ENCODE measurements around the gene TIGAR.

Gene TIGAR, protein sequence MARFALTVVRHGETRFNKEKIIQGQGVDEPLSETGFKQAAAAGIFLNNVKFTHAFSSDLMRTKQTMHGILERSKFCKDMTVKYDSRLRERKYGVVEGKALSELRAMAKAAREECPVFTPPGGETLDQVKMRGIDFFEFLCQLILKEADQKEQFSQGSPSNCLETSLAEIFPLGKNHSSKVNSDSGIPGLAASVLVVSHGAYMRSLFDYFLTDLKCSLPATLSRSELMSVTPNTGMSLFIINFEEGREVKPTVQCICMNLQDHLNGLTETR

DNA sequence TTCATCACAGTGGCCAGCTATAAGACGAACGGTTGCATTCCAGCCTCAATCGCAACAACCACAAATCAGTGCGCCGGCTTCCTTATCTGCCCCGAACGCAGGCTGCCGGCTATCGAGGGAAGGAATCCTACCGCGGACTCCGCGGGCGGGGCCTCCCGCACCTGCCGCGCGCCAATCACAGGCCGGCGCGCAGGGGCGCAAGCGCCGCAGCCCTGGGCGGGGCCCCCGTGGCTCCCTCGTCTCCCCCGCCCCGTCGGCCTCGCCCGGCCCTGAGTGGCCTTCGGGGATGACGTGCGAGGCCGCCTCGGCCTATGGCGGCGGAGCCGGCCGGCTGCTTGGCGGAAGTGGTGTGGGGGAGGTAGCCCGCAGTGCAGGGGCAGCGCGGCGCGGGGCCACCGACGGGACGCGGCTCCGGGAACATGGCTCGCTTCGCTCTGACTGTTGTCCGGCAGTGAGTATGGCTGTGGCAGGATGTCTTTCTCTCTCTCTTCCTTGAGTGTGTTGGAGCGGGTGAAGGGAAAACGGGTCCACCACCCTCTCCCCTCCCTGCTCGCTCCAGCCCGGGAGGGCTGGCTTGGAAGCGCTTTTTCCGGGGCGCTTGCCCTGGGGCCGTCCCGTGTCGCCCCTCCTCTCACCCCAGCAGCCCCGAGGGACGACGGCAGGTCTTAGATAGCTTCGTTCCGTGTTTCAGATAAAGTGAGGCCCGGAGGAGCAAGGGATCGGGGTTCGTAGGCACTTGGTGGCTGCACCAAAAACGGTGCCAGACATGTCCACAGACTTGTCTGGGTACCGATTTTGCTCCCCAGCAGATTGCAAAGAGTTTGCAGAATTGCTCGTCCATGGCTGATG, at the start of gene TIGAR:
TIGAR (plus strand) TSS at position 361 of the 849 bp plus-strand sequence; CDS start at position 420, 59 bp downstream.
- peak; percentile 92 for DNase-seq

- peak; percentile 92 for DNase-seq
Measured at GRCh38 chr12:4271717-4272423, 49.1 kb upstream of the TIGAR start.

- DNase-seq: peak; percentile 63
Measured at GRCh38 chr12:4272424-4273272, 48.4 kb upstream of the TIGAR start.

- no peak for DNase-seq
Measured at GRCh38 chr12:4273273-4273651, 47.8 kb upstream of the TIGAR start.

DNA sequence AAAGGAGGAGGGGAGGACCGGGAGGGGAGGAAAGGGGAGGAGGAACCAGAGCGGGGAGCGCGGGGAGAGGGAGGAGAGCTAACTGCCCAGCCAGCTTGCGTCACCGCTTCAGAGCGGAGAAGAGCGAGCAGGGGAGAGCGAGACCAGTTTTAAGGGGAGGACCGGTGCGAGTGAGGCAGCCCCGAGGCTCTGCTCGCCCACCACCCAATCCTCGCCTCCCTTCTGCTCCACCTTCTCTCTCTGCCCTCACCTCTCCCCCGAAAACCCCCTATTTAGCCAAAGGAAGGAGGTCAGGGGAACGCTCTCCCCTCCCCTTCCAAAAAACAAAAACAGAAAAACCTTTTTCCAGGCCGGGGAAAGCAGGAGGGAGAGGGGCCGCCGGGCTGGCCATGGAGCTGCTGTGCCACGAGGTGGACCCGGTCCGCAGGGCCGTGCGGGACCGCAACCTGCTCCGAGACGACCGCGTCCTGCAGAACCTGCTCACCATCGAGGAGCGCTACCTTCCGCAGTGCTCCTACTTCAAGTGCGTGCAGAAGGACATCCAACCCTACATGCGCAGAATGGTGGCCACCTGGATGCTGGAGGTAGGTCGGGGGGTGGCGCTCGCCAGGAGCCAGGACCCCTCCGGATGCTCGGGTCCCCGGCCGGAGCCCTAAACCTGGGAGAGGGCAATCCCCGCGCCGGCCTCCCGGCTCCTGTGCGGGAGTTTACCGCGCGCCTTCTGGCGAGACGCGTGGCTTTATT, 47.2 kb upstream of the TIGAR start, which contains the start of gene CCND2:
CCND2 (plus strand) TSS at position 111 of the 744 bp plus-strand sequence; CDS start at position 390, 279 bp downstream.
- peak; percentile 79 for DNase-seq

DNA sequence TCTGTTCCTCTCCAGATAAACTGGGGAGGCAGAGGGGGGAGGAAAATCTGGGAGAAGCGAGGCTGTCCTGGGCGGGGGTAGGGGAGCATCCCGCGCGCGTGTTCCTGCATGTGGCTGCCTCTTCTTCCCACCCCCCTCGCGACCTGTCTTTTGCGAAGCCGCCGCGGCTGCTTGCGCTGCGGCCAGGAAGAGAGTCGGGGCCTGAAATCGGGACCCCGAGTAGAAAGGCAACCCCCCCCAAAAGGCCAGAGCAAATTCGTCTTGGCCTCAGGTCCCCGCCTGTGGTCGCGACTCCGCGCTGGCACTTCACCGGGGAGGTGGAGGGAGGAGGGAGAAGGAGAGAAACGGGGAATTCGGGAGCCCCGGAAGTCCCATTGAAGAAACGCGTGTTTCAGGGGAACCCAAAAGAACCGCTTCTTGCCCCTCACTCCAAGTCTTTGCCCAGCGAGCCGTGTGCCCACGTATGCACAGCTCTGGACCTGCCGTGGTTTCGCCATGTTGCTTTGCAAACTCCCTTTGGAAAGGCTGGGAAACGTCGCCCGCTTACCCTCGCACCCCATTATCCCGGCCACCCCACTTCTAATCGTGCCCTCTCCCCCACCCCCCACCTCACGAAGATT, 46.5 kb upstream of the TIGAR start:
- peak; percentile 53 for DNase-seq

DNA sequence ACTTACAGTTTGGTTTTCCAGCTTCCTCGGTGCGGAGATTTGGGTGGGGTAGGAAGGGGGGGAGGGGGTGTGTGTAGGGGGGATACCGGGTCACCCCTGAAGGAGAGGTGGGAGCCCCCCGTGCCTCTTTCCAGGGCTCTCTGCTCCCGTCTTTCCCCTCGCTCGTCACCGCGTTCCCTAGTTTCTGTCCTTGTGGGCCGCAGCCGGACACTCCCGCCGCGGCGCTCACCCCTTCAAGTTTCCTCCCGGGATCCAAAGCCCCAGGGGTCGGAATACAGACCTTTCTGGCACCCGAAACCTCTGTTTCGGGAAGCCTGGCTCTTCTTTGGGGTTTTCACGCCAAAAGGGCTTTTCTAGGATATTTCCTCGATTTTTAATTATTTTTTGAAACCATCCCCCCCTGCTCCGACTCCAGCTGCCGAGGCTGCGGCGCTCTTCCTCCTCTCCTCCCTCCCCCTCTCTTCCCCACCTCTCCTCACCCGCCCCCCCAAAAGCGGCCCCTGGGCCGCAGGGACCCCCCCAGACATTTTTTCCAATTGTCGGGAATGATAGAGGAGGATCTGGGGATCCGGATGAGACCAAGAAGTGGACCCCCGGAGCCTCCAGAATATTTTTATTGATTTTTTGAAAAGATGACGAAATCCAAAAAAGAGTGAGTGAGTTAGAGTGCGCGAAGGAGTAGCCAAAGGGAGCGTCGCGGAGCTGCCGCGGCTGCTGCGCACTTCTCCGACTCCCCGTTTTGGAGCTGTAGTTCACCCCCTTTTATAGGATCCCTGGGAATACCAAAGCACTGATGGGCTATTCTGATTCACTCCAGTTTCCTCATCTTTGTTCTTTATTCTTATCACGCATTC, 45.8 kb upstream of the TIGAR start:
- peak; percentile 28 for DNase-seq

DNA sequence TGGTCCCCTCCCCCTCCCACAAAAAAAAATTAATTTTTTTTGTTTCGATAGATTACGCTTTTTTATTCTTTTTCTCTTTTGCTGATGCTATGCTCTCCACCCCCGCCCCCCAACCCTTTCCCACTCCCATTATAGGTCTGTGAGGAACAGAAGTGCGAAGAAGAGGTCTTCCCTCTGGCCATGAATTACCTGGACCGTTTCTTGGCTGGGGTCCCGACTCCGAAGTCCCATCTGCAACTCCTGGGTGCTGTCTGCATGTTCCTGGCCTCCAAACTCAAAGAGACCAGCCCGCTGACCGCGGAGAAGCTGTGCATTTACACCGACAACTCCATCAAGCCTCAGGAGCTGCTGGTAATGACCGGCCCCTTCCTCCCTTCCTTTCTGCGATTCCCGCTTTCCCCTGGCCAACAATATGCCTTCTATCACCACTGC, 45.1 kb upstream of the TIGAR start:
- no peak for DNase-seq

DNA sequence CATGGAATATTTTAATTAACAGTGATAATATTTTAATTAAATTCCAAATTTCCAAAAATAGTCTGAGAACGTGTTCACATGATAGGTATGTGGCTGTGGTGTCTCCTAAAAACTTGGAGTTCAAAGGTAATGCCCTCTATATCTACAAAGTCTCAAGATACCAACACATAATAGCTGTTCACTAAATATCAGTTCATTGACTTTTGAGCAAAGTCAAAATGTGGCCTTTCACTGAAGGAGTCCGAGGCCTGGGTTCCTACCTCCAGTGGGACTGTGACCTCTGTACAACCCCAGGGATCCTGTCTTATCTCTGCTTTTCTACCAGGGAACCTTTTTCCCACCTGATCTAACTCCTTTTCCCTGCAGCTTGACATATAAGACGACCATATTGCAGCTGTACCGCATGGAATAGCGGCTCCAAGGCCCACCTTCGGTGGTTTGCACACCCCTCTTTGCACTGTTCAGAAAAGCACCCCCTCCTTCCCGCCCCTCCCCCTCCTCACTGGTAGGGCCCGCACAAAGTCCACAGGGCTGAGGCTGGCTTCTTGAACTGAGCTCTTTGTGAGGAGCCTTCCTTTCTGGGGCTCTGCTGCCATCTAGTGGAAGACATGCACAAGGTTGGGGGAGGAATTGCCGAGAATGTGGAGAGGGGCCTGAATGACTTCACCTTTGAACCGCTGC, 44.3 kb upstream of the TIGAR start:
- peak; percentile 90 for DNase-seq

GRCh38 chr12:4277205-4277543, 43.8 kb upstream of the TIGAR start:
- DNase-seq: no peak

- no peak for DNase-seq
Measured at GRCh38 chr12:4277857-4278256, 43.2 kb upstream of the TIGAR start.

GRCh38 chr12:4278329-4279197, 42.5 kb upstream of the TIGAR start:
- no peak for DNase-seq

DNA sequence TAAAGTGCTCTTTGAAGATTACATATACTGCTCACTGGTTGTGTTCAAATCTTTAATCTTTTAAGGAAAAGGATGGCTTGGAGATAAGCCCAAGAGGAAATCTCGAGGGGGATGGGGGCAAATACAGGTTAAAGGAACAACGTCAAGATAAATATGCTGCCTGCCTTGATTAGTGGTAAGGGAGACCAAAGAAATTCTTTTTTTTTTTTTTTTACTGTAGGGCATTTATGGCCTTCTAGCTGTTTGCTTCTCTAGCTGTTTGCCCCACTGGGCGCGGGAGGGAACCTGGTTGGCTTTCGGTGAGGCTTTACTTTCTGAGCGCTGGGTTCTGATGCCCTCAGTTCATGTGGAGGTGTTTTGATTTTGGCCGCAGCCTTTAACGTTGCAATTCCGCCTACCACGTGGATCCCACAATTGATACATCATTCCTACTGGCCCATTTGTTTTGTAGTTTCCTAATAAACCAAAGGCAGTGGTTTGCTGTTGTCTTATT, 41.8 kb upstream of the TIGAR start:
- DNase-seq: no peak

- no peak for DNase-seq
Measured at GRCh38 chr12:4280351-4281163, 40.5 kb upstream of the TIGAR start.

DNA sequence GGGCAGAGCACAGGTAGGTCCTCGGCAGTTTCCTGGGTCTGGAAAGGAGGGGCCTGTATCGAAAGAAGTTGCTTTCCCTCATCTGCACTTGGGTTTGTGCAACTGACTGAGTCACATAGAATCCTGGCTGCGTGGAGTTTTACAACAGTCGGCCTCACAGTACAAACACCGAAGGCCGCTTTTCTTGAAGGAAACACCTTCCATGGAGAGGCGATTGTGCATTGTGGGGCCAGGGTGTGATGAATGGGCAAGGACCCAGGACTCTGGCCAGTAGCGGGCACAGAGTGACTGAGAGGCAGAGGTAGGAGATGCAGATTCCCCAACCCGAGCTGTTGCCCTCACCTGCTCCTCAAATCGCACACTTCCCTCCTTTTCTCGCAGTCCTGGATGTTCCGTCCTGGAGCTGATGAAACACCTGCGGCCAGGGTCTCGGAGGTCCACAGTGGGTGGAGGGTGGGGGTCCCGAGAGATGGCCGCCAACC, 39.8 kb upstream of the TIGAR start:
- no peak for DNase-seq

- no peak for DNase-seq
Measured at GRCh38 chr12:4282103-4282891, 38.7 kb upstream of the TIGAR start.

All from CD4-positive, alpha-beta T cell treated with Interleukin-17A for 4 hours (primary cell).